ENCODE results near the gene SNRNP70. TPM values are rescaled to one million over a fixed set of nuclear protein-coding genes. Genes with fewer than 3 reads are reported as not detected.

The SNRNP70 gene
- total and polyA plus RNA-seq, 2 of the 13 experiments (the other 11 are each of a cell fraction or from before 2014, with no cell fraction given), result 150 to 210 TPM

- TF ChIP-seq BRD4 (CRISPR knock-in tag; IDR thresholded peaks at IDR 0.05), result peak; percentile 57; the same call in 1 of the 2 replicates
- TF ChIP-seq ZNF138 (CRISPR knock-in tag; IDR thresholded peaks at IDR 0.05; ENCODE audit: low read depth), result peak; percentile 80; the same call in 1 of the 2 replicates
- peak; percentile 73 for TF ChIP-seq RBFOX2 (IDR thresholded peaks at IDR 0.05; ENCODE audit: low read depth, low read length)
- TF ChIP-seq SUZ12 (IDR thresholded peaks at IDR 0.05; ENCODE audit: low read depth, low read length), result no peak
- TF ChIP-seq ZNF567 (CRISPR knock-in tag; IDR thresholded peaks at IDR 0.05; ENCODE audit: borderline replicate concordance), result peak; percentile 23; the same call in 1 of the 2 replicates
- TF ChIP-seq ARID4A (CRISPR knock-in tag; IDR thresholded peaks at IDR 0.05; ENCODE audit: borderline replicate concordance), result peak; percentile 77; the same call in 1 of the 2 replicates
- TF ChIP-seq SIN3A (IDR thresholded peaks at IDR 0.05; ENCODE audit: borderline replicate concordance, low read depth, low read length), result 0 out of 2 replicates have a peak, but pooled peaks have one; percentile 24
- TF ChIP-seq MAX (IDR thresholded peaks at IDR 0.05), result peak; percentile 74
- TF ChIP-seq GPBP1L1 (CRISPR knock-in tag; IDR thresholded peaks at IDR 0.05), result no peak
- TF ChIP-seq ZNF160 (CRISPR knock-in tag; IDR thresholded peaks at IDR 0.05), result 0 out of 2 replicates have a peak, but pooled peaks have one; percentile 65
- TF ChIP-seq TBL1XR1 (IDR thresholded peaks at IDR 0.05; ENCODE audit: borderline replicate concordance, low read length, partially characterized antibody), result no peak
- peak; percentile 12; the same call in 1 of the 2 replicates for TF ChIP-seq FOSL2 (CRISPR knock-in tag; IDR thresholded peaks at IDR 0.05)
- TF ChIP-seq MED1 (CRISPR knock-in tag; IDR thresholded peaks at IDR 0.05), result peak; percentile 45; the same call in 1 of the 2 replicates
- TF ChIP-seq SATB2 (CRISPR knock-in tag; IDR thresholded peaks at IDR 0.05), result 0 out of 2 replicates have a peak, but pooled peaks have one; percentile 27
- peak; percentile 74 for TF ChIP-seq MTA1 (CRISPR knock-in tag; IDR thresholded peaks at IDR 0.05; ENCODE audit: borderline replicate concordance)
- peak; percentile 75 for TF ChIP-seq ZNF747 (CRISPR knock-in tag; IDR thresholded peaks at IDR 0.05; ENCODE audit: borderline replicate concordance)
- TF ChIP-seq KMT2A (CRISPR knock-in tag; IDR thresholded peaks at IDR 0.05), result no peak; the same call in 1 of the 2 replicates
- peak; percentile 15; the same call in 1 of the 2 replicates for TF ChIP-seq CTCF (CRISPR knock-in tag; IDR thresholded peaks at IDR 0.05)
Observed at GRCh38 chr19:49150106-49150943, 65.1 kb downstream of the SNRNP70 start (continued).
